Activated naive CD4-positive, alpha-beta T cell treated with anti-CD3 and anti-CD28 coated beads, Interleukin-2, amount 10 ng/mL, durations not matched to agents 5 hours and 36 hours (primary cell): ENCODE results near the gene TEX52. TPM values are rescaled to one million over a fixed set of nuclear protein-coding genes. Genes with fewer than 3 reads are reported as not detected.

Experiments used
- total RNA-seq, 2 experiments: library from RNA; stranded (reverse); gene quantifications; one replicate each; pipeline ENCODE4 v1.2.3, GENCODE V29; 2021

Gene TEX52
- not detected for total RNA-seq

DNA sequence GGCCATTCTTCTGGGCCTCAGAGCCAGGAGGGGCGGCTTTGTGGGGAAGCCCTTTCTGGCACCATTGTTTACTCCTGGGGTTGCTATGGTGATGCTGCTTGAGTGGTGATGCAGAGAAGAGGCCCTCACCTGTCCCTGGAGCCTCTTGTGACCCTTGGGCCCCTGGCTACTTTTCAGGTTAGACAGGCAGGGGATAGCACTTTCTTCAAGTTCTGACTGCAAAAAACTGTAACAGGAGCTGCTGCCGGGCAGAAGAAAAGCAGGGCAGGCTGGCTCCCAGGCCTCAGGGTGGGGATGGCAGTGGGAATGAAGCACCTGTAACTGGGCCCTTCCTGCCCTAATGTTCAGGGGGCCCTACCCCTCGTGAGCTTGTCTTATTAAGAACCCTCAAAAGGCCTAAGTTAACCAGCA lies at the start of gene TEX52:
TSS of gene TEX52 (minus strand) at position 19 of the 411 bp plus-strand sequence. CDS start at position 6, 13 bp downstream.

DNA sequence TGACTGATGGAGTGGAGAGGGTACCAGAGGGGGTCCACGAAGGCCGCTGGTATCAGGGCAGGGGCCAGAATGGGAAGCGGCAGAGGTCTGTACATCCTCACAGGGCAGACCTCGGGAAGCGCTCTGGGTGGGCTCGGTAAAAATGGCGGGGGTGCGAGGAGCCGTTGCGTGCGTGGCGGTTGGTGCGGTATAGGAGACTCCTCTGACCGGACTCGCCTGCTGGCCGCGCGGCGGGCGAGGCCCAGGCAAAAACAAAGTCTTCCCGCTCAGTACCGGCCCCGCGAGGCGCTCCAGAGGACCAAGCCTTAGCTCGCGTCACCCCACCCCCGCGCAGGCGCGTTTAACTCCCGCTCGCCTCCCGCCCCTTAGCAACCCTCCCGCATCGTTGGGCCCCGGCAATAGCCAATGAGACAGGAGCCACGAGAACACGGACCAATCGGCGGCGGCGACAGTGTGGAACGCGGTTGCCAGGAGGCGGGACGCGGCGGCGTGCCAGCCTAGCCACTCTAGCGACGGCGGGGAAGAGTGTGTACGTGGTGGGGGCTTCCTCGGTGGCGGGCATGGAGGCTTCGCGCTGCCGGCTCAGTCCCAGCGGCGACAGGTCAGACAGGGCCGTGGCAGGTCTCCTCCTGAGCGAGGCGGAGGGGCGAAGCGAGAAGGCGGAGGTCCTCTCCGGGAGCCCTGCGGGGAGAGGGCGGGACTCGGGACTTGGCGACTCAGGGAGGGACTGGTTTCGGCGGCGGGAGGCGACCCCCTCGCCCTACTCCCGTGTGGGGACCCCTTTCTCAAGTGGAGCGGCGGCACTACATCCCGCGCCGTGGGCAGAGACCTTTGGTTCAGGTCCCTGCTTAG lies 33.8 kb upstream of the TEX52 start, which contains the start of gene TULP3:
TSS of gene TULP3 (plus strand) at position 504 of the 852 bp plus-strand sequence. CDS start at position 561, 57 bp downstream.

DNA sequence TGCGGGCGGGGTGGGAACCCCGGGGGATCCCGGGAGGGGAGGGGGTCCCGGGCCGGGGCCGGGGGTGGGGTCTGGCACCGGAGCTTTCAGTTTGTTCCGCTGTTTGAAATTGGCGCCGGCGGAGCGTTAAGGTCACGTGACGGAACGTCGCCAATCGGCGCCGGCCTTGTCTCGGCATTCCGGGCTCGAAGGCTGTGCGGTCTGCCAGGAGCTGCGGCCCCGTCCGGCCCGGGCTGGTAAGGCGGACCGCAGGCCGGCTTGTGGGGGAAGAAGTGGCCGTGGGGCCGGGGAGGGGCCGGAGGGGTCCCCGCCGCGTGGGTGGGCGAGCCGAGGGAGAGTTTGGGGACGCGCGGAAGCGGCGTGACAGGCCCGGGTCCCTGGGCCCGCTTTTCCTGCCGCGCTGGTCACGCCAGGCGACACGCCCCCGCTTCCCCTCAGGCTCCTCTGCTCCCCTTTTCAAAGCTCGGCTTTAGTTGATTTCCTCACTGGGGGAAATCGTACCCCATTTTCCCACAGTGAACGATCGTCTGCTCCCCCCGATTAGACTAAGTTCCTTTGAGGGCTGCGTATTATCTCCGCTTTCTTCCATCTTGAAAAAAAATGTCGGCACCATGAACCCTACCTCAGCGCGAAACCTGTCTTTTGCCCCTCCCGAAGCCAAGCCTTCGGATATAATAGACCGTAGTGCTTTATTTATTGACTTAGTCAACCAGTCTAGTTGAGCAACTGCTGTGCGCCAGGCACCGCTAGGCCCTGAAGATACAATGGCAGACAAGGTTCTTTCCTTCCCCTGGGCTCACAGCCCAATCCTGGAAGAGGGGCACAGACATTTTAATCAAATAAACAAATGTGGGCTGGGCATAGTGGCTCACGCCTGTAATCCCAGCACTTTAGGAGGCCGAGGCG lies 20.5 kb upstream of the TEX52 start, which contains the start of the genes FOXM1 and RHNO1:
TSS of gene FOXM1 (minus strand) at position 128 of the 906 bp plus-strand sequence. CDS start 2,696 bp downstream, outside the sequence.
TSS of gene RHNO1 (plus strand) at position 177 of the 906 bp plus-strand sequence. CDS start 8,144 bp downstream, outside the sequence.

DNA sequence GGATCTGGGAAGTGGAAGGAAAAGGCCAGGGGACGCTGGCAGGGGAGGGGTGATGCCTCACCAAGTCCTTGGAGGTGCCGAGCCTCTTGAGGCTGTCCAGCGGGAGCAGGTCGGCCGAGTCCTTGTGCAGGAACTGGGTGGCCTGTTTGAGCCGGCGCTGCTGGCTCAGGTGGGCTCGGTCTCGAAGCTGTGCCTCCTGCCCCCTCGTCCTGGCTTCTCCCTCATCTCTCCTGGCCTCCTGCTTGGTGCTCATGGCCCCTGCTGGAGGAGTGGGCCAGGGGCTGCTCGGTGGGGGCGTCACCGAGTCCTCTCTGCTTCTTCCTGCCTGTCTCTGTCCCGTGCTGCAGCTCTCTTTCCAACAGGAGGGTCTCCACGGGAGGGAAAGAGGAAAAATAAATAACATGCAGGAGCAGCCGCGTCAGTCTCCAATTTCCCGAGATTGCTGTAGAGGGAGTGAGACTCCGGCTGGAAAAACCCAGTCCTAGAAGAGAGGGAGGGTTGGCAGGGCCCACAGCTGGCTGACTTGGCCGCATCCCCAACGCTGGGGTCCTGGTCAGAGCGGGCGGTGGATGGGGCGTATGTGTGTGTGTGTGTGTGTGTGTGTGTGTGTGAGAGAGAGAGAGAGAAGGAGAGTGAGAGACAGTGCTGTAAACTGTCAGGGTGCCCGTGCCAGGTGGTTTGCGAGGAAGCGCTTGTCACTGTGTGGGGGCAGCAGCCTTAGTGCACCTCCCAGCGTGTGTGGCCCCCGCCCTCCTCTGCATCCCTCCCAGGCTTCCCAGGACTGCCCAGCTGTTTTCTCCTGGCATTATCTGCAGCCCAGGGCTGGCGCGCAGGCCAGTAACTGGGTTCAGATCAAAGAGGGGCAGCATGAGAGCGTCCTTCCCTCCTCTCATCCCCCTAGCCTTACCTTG lies 22.0 kb downstream of the TEX52 start, which contains the start of gene NRIP2:
TSS of gene NRIP2 (minus strand) at position 455 of the 911 bp plus-strand sequence. CDS start at position 403, 52 bp downstream.

DNA sequence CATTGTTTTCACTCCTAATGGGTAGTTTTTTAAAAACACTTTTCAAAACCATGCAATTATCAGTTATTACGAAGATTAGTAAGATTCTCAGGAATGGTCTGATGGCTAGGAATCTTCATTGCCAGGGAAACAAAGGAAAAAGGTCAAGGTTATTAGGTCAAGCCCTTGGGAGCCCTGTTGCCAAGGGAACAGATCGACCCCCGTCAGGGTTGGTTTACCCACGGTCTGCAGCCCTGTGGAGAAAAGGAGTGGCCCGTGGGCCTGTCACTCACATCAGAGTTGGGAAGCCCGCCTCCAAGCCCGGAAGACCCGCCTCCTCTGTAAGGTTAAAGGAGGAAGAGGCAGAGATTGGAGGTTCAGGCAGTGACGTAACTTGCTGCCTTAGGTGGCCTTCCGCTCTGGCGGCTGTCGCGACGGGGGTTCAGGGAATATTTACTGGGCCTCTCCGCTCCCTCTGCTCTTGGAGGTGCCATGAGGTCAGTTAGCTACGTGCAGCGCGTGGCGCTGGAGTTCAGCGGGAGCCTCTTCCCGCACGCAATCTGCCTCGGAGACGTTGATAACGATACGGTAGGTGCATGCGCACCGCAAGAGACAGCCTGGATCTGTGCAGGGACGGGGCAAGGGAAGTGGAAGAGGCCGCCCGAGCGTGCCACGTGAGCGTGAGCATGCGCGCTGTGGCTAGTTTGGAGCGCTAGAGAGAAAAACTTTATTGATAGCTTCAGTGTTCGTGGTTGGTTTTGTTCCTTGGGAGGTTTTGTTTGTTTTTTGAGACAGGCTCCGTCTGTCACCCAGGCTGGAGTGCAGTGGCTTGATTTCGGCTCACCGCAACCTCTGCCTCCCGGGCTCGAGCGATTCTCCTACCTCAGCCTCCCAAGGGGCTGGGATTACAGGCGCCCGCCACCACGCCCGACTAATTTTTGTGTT lies 44.3 kb downstream of the TEX52 start, which contains the start of gene ITFG2:
TSS of gene ITFG2 (plus strand) at position 379 of the 924 bp plus-strand sequence. CDS start at position 472, 93 bp downstream.

Other genes with a start within 250 kb of the TEX52 start
- 10 to 100 TPM; 56.1 to 56.6 TPM for gene FKBP4, start 62.1 kb downstream of the TEX52 start, total RNA-seq
- 10 to 100 TPM; 48.9 to 54.6 TPM for gene ITFG2, start 44.4 kb downstream of the TEX52 start, total RNA-seq
- not detected for gene NRIP2, start 22.0 kb downstream of the TEX52 start, total RNA-seq
- gene FOXM1, start 20.1 kb upstream of the TEX52 start, total RNA-seq: 10 to 100 TPM; 79.7 to 81.1 TPM
- gene RHNO1, start 20.2 kb upstream of the TEX52 start, total RNA-seq: 10 to 100 TPM; 66.0 to 66.4 TPM
- gene TULP3, start 33.9 kb upstream of the TEX52 start, total RNA-seq: 1 to 10 TPM; 8.4 to 9.3 TPM
- 1 to 10 TPM; 1.2 TPM for gene TEAD4, start 102.4 kb upstream of the TEX52 start, total RNA-seq
- under 1 TPM; 0.07 to 0.15 TPM for gene TSPAN9, start 220.3 kb upstream of the TEX52 start, total RNA-seq